Renal cortex interstitium (tissue), 11 donors: Measurements from ENCODE around the gene MTERF2. TPM values are rescaled to one million over a fixed set of nuclear protein-coding genes. Genes with fewer than 3 reads are reported as not detected.
"Not testable (repeated sequence)": the region's sequence is repeated elsewhere in the genome, so short reads cannot be mapped to it uniquely, and the experiment has no call there.

Experiments used
- DNase-seq, 11 donors: peaks; one replicate each; pipeline ENCODE4 v3.0.0-alpha.2; 2013; ENCODE audit warnings: low read depth in 9 of 11, low spot score in 4 of 11; ENCODE audit errors: extremely low read depth in 1 of 11
- polyA plus RNA-seq, 3 donors: library from polyadenylated mRNA; unstranded; fragments of 120-200 nt; gene quantifications; one replicate each; pipeline ENCODE4 v1.2.1, GENCODE V29; 2013; ENCODE audit not compliant: insufficient read length in 3 of 3

The MTERF2 gene
- polyA plus RNA-seq, 3 donors: 29.5 to 34.2 (median 32.5) TPM

DNA sequence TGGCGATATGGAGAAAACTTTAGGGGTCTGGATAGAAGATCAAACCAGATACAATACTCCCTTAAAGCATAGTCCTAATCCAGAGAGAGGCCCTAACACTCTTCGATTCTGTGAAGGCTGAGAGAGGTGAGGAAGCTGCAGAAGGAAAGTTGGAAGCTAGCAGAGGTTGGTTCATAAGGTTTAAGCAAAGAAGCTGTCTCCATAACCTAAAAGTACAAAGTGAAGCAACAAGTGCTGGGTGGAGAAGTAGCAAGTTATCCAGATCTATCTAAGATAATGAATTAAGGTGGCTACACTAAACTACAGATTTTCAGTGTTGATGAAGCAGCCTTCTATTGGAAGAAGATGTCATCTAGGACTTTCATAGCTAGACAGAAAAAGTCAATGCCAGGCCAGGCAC, 24.6 kb upstream of the MTERF2 start:
- no peak for DNase-seq

DNA sequence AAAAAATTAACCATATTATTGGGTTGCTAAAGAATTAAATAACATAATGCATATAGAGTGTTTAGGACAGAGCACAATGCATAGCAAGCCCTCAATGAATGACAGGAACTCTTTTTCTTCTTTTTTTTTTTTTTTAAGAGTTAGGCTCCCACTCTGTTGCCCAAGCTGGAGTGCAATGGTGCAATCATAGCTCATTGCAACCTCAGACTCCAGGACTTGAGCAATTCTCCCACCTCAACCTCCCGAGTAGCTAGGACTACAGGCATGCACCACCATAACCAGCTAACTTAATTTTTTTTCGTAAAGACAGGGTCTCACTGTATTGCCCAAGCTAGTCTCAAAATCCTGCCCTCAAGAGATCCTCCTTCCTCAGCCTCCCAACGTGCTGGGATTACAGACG, 20.5 kb upstream of the MTERF2 start:
- no peak for DNase-seq

DNA sequence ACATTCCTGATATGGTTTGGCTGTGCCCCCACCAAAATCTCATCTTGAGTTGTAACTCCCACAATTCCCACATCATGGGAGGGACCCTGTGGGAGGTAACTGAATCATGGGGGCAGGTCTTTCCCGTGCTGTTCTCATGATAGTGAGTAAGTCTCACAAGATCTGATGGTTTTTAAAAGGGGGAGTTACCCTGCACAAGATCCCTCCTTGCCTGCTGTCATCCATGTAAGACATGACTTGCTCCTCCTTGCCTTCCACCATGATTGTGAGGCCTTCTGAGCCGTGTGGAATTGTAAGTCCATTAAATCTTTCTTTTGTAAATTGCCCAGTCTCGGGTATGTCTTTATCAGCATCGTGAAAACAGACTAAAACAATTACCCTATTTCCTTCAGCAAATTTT, 15.7 kb upstream of the MTERF2 start:
- DNase-seq: not testable (repeated sequence)

DNA sequence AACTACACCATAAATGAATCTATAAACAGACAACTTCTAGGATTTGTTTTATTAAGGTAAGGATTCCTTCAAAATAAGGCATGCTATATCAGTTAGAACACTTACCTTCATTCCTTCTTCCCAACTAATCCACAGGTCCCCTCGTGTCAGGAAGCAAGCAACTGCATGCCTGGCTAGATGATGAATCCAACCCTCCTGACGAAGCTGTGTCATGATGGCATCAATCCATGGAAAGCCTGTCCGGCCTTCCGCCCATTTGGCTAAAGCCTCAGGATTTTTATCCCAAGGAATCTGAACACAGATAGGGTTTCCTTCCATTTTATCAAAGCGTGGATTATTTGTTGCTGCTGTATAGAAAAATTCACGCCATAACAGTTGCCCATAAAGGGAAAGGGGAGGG, 12.5 kb upstream of the MTERF2 start:
- DNase-seq: no peak

DNA sequence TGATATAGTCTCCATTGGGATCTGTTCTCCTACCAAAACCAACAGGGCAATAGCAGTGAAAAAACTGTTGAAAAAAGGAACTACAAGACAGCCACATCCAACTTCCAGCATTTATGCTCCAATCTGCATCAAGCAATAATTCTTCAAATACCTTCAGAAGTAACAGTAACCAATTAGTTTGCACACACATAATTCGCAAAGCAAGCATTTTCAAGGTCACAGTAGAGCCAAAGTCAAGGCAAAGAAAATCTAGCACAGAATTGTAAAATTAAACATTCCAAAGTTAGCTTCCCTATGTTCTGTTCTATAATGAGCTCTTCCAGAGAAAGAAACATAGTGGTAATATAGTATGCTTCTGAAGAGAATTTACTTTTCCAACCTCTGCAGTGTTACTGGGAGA, 11.0 kb upstream of the MTERF2 start:
- DNase-seq: no peak

DNA sequence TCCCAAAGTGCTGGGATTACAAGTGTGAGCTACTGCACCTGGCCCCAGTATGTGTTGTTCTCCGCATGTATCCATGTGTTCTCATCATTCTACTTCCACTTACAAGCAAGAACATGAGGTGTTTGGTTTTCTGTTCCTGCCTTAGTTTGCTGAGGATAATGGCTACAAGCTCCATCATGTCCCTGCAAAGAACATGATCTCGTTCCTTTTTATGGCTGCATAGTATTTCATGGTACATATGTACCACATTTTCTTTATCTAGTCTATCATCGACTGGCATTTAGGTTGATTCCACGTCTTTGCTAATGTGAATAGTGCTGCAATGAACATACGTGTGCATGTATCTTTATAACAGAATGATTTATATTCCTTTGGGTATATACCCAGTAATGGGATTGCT, 9.2 kb upstream of the MTERF2 start:
- DNase-seq: not testable (repeated sequence)

DNA sequence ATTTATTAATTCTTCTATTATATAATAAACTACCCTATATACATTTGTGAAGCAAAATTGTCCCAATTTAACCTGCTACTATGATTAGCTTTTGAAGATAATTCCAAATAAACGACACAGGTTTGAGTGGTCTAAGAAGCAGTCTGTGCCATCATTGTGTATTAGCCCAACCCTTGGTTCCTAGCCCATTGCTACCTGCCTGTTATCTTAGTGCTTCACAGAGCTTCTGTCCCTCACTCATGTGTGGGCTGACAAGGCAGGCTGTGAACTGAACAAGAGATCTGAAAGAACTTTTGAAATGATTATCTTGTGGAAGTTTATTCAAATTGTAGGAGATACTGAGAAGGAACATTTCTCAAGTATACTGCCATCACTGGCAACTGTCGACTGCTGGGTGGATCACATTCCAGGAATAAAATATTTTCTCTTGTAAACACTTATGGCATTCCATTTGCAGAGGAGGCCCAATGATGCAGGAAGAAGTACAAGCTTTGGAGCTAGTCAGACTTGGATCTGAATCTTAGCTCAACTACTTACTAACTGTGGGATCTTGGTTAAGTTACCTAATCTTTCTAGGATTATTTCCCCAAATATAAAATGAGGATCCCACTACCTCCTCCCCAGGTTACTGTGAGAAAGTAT, 7.8 kb upstream of the MTERF2 start:
- no peak for DNase-seq

DNA sequence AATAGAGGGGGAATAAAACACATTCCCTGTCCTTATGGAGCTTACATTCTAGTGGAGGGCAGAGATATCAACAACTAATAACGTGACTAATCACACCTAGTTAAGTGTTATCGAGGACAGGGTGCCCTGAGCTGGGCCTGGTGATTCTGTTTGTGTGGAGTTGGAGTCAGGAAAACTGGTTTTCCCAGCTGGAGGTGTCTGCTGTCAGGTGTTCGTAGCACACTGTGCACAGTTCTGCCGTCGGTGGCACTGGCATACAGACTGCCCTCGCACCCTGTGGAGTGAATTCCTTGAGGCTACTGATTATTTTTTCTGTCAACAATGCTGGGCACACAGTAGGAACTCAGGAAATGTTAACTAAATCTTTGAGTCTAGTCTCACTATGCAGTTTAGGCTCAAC, 900 bp upstream of the MTERF2 start:
- no peak for DNase-seq

DNA sequence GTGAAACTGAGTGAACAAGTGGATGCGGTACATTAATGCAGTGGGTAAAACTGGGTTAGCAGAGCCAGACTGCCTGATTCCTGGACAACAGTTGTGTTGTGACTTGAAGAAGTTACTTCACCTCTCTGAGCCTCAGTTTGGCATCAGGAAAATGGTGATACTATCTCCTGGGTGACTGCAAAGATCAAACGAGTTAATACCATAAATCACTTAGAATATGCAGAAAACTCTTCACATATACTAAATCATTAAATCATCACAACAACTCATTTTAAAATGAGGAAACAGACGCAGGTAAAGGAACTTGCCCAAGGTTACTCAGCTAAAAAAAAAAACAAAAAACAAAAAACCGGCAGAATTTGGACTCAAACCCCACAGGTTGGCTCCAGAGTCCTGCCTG, 811 bp downstream of the MTERF2 start:
- DNase-seq: no peak

DNA sequence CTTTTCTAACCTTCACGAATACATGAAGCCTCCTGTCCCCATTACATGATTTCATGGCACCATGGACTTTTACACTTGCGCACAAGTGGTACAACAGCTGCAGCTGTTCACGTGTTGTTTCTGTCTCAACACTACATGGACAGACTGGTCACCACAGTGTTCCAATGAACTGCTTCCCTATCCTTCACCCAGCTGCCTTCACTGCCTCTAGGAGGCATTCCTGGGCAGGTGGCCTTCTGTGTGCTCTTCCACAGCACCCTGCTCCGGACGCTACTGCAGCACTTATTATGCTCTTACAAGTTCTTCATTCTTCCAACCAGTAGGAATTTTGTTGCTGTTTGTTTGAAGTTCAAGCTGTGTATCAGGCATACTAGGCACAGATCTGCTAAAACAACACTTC, 1.5 kb downstream of the MTERF2 start:
- DNase-seq: no peak

DNA sequence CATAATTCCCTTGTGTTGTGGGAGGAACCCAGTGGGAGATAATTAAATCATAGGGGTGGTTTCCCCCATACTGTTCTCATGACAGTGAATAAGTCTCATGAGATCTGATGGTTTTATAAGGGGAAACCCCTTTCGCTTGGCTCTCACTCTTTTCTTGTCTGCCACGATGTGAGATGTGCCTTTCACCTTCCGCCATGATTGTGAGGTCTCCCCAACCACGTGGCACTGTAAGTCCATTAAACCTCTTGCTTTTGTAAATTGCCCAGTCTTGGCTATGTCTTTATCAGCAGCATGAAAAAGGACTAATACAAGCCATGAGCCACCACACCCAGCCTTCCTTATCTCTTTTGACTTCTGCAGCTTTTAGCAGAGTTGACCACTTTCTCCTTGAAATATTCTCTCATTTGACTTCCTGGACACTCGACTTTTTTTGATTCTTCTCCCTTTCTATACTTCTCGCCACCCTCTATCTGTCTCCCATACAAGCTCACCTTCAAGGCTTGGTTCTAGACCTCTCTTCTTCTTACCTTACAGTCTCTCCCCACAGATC, 2.3 kb downstream of the MTERF2 start:
- DNase-seq: no peak

DNA sequence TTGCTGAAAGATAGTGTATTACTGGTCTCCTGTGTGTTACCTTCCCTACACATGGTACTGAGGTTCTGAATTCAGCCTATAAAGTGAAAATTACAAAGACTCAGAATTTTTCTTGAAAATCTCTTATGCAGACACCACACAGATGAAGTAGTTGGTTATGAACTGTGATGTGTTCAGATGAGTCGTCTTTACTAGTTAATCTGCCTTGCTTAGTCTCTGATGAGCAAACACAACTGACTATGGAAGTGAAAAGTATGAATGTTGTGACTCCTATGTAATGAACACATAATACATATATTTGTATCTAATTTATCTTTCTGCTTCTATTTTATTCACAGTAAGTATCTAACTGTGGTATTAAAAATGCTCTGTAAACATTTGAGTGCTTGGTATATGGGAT, 4.7 kb downstream of the MTERF2 start:
- no peak for DNase-seq

DNA sequence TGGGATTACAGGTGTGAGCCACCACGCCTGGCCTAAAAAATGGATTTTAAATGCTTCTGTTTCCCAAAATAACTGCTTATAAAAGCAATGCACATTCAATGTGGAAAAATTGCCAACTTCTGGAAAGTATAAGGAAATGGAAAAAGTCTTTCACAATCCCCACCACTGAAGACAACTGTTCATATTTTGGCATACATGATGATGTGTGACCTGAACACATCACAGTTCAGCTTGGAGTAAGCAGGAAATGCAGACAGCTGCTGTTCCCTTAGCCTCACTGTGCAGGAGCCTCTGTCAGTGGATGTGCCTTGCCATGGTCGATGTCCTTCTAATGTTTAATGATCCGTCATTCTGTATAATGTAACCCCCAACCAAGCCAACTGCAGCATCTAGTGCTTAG, 5.2 kb downstream of the MTERF2 start:
- no peak for DNase-seq

DNA sequence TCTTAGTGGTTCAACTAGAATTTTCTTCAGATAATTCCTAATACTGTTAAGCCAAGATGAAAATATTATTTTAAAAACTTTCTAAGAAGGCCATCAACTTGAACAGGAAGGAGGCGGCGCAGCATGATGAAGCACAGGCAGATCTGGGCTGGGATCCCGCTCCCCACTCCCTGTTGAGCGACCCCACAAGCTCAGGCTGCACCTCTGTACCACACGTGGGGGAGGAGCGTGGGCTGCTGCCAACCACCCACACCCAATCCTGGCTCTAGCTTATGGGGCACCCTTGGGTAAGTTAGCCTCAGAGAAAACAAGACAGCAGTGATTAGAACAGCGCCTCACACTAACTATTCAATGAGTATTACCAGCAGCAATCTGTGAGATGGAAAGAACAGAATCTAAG, 6.0 kb downstream of the MTERF2 start:
- no peak for DNase-seq

DNA sequence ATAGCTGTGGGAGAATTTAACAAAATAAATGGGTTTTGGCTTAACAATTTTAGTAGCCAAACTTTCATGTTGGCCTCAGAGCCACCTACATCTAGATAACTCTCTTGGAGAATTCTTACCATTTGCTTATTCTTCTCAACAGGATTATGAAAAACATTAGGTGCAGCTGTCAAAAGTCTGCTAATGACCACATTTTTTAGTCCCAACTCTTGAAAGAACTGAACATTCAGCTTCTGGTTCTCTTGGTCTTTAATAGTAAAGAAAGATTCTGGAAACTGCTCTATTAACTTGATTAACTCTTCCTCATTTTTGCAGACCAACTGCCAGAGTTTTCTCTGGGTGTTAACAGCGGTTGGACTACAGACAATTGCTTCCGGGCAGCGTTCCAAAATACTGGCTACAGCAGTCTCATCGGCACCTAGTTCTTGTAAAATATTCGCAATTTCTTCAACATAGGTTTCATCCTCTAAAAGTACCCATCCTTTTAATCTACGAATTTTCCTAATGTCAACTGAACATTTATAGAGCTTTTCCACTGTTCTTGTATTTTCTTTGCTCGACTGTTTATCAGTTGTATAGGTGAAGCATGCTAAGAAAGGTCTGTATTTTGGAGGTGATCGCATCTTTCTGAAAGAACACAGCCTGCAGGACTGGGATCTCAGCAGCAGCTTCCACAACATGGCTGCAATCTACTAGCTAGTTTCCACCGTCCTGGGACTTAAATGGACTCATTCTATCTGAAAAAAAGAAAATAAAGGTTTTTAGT, 8.7 kb downstream of the MTERF2 start:
- DNase-seq: no peak

DNA sequence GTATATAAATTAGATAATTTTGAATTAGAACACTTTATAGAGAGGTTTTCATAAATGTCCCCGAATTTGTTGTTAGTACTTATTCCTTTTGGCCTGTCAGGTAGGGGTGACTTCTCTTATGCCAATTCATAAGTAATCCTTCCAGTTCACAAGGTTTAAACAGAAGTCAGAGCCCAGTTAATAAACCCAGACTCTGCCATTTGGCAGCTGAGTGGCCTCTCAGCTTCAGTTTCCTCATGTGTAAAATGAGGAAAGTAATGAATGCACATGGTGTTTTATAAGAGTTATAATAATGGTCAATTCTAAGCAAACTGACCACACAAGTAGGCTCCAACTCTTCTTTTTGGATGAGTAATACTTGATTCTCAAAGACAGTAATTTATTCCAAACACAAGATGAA, 10.3 kb downstream of the MTERF2 start:
- no peak for DNase-seq

DNA sequence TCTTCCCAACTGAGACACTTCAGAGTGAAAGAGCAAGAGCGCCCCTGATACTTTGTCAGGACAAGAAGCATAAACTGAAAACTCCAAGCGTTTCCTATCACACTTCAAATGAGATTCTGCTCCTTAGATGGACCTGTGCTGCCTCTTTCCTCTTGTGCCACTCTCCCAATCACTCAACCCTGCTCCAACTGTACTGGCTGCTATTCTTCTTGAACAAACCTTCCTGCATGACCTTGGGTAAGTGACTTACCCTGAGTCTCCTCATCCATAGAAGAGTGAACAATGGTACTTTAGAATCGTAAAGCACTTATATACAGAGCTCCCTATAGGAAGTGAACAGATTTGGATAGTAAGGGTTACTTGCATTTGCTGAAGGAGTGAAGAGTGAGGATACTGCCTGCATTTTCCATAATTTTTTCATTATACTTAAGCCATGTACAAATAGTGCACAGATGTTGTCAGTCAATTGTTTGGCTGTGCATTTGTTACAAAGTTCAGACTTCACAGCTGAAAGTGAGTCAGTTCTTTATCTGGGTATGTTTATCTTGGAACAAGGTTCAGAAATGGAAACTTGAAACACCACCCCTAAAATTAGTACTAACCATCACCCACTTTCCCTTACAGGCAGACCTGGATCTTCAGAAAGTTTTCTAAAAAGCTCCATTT, 10.8 kb downstream of the MTERF2 start:
- no peak for DNase-seq

DNA sequence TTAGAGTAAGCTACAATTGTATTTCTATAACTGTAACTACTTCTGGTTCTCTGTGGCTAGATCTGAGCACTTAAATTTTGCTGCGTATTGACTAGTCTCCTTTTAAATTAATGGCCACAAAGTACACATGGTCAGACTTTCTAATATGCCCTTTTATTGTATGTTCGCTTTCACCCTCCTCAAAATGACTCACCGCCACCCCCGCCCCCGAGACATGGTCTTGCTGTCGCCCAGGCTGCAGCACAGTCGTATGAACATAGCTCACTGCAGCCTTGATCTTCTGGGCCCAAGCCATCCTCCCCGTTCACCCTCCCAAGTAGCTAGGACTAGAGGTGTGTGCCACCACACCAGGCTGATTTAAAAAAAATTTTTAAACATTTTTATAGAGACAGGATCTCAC, 11.8 kb downstream of the MTERF2 start:
- no peak for DNase-seq

DNA sequence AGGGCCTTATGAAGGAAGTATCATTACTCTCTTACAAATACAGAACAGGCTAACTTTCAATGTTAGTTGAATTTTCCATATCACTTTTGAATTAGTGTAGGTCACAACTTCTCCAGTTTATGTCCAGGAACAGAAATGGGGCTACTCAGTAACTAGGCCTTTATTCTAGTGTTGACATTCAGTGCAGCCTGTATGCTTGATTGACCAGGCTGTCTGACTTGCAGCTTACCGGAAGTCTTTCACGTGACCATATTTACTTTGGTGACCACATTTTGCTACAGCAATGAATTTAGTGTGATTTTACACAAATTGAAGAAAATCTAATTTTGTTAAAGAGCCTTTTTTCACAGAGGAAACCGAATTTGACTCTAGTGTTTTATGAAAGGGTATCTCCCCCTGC, 12.4 kb downstream of the MTERF2 start:
- DNase-seq: peak in 2 of 11 donors; percentile 23 to 42

DNA sequence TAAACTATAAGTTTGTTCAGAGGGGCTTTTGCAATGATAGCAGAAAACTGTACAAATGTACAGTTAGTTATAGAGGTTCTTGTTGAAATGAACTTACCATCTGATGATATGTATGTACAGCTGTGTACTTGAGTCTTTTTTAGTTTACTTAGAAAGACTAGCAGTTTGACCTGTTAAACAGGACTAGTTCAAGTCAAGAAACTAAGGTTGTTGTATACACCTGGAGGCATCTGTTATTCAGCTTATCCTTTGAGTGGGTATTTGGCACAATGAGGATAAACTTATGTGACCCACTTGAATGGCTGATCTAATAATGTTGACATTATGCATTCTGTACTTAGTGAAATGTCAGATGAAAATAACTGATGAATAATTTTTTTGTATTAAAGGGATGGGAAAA, 13.4 kb downstream of the MTERF2 start:
- DNase-seq: no peak
